HG02763 (cell line): ENCODE measurements around the gene ATCAY.
"Not testable (repeated sequence)": the region's sequence is repeated elsewhere in the genome, so short reads cannot be mapped to it uniquely, and the experiment has no call there.

Experiments
- ATAC-seq: cut with Tn5 transposase; IDR thresholded peaks from one replicate; pipeline ENCODE4 v1.9.1; 2021; ENCODE audit warnings: mild to moderate bottlenecking, moderate library complexity; ENCODE audit not compliant: unreplicated experiment

Gene ATCAY

DNA sequence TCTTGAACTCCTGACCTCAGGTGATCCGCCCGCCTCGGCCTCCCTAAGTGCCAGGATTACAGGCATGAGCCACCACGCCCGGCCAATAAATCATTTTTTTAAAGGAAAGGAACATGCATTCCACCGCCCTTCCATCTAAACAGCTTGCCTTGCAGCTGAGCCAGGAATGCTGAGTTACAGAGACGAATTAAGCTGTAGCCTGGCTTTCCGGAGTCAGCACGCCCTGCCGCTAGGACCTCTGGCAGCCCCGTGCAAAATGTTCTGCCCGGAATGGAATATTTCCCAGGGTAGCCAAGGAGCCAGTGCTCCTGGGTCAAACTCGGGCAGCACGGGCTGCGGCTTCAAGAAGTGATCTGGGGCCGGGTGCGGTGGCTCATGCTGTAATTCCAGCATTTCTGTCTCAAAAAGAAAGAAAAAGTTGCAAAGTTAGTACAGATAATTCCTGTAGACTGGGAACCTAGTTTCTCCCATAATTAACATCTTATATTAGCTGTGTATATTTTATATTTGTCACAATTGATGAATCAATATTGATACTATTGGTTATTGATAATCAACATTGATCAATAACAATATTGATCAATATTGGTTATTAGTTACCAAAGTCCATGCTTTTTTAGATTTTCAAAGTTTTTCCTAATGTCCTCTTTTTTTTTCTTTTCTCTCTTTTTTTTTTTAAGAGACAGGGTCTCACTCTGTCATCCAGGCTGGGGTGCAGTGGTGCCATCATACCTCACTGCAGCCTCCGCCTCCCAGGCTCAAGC lies 19.2 kb downstream of the ATCAY start:
- ATAC-seq = no peak

DNA sequence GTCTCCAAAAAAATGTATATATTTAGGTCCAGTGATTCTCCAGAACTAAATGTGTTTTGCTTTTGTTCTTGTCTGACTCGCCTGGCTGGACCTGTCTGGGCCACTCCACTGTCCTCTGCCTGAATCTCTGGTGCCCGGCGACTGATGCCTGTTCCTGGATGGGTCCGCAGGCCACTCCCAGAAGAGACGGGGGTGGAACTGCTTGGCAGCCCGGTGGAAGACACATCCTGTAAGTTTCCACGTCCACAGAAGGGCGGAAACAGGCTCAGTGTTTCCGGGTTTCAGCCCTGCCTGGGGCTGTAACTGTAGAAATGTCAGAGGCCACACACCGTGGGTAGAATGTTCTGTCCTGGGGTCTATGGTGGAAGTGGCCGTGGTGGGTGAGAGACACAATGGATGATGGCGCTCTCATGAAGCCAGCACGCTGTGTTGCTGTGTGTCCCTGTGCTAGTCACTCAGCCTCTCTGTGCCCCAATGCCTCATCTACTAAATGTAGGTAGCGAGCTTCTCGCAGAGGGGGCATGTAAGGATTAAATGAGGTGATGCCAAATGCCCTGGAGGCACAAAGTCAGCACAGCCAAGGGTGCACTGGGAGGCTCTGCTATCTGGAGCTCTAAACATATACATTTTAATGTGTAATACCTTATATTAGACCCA lies 22.0 kb downstream of the ATCAY start:
- no peak for ATAC-seq

DNA sequence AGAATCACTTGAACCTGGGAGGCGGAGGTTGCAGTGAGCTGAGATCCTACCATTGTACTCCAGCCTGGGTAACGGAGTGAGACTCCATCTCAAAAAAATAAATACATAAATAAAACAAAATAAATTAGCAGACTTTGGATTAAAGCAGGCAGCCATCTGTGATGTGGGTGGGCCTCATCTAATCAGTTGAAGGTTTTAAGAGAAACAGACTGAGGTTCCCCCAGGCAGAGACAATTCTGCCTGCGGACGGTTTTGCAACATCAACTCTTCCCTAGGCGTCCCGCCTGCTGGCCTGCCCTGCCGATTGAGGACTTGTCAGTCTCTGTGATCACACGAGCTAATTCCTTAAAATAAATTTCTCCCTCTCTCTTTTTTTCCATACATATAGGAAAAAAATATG lies 23.7 kb downstream of the ATCAY start:
- ATAC-seq = no peak

DNA sequence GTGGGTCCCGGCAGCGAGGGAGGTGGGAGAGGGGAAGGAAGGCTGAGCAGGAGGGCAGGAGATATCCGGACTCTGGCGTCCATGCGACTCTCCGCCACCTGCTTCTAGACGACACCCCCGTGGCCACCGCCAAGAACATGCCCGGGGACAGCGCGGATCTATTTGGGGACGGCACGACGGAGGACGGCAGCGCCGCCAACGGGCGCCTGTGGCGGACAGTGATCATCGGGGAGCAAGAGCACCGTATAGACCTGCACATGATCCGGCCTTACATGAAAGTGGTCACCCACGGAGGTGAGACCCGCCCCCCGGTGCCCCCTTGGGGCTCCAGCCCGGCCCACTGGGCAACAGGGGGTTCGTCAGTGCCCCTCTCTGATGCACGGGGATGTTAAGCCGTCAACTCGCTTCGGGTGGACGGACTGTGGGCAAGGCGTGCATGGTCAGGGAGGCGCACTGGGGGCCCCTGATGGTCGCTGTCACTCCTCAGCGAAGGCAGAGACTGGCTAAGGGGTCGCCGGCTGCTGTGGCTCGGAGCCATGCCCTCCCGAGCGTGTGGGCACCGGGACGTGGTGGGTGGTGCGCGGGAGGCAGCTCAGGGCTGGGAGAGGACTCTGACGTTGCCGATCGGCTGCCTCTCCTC lies 27.3 kb downstream of the ATCAY start:
- ATAC-seq = no peak

DNA sequence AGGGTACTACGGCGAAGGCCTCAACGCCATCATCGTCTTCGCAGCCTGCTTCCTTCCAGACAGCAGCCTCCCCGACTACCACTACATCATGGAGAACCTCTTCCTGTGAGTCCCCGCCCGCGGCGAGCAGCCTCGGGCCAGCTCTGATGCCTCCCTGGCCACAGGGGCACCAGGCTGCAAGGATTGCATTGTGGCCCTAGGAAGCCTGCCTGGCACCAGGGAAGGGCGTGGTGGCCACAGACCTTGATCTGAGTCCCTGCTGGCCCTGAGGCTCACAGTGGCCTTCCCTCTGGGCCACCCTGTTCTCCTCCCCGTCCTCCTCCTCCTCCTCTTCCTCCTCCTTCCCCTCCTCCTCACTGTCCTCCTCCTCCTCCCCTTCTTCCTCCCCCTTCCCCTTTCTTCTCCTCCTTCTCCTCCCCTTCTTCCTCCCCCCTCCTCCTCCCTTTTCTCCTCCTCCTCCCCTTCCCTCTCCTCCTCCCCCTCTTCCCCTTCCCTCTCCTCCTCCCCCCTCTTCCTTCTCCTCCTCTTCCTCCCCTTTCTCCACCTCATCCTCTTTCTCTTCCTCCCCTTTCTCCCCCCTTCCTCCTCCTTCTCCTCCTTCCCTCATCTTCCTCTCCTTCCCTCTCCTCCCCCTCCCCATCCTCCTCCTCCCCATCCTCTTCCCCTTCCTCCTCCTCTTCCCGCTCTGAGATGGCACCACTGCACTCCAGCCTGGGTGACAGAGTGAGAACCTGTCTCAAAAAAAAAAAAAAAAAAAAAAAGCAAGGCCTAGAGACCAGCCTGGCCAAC lies 28.0 kb downstream of the ATCAY start:
- no peak for ATAC-seq

DNA sequence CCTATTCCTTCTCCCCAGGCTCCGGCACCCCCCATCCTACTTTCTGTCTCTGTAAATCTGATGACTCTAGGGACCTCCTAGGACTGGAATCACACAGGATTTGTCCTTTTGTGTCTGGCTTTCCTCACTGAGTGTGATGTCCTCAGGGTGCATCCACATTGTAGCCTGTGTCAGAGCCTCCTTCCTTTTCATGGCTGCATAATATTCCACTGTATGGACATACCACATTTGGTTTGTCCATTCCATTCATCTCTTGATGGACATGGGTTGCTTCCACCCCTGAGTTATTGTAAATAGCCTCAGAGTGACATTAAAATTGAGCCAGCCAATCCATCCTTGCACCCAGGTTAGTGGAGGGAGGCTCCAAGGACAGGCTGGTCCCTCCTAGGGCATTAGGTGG lies 29.6 kb downstream of the ATCAY start:
- ATAC-seq = no peak

DNA sequence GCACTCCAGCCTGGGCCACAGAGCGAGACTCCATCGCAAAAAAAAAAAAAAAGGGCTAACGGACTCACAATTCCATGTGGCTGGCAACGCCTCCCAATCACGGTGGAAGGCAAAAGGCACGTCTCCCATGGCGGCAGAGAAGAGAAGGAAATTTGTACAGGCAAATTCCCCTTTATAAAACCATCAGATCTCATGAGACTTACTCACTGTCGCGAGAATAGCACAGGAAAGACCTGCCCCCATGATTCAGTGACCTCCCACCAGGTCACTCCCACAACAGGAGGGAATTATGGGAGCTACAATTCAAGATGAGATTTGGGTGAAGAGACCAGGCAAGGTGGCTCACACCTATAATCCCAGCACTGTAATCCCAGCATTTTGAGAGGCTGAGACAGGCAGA lies 33.7 kb downstream of the ATCAY start:
- no peak for ATAC-seq

DNA sequence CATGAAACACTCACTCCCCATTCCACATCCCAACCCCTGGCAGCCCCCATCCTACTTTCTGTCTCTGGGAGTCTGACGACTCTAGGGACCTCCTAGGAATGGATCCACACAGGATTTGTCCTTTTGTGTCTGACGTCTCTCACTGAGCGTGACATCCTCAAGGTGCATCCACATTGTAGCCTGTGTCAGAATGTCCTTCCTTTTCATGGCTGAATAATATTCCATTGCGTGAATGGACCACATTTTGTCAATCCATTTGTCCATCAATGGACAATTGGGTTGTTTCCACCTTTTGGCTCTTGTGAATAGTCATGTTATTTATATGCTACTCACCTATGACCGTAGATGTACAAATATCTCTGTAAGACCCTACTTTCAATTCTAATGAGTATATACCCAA lies 35.5 kb downstream of the ATCAY start:
- no peak for ATAC-seq

DNA sequence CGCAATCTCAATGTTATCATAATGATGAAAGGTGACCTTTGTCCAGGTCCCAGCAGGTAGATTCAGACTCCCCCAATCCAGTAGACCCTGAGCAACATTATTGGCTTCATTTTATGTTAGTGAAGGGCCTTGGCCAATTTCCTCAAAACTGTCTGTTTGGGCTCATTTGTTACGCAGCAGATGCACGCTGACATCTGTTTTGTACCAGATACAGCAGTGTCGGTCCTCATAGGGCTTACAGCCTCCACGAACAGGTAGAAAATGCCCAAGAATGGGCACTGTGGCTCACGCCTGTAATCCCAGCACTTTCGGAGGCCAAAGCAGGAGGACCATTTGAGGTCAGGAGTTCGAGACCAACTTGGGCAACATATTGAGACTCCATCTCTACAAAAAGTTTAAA lies 39.3 kb downstream of the ATCAY start:
- no peak for ATAC-seq

DNA sequence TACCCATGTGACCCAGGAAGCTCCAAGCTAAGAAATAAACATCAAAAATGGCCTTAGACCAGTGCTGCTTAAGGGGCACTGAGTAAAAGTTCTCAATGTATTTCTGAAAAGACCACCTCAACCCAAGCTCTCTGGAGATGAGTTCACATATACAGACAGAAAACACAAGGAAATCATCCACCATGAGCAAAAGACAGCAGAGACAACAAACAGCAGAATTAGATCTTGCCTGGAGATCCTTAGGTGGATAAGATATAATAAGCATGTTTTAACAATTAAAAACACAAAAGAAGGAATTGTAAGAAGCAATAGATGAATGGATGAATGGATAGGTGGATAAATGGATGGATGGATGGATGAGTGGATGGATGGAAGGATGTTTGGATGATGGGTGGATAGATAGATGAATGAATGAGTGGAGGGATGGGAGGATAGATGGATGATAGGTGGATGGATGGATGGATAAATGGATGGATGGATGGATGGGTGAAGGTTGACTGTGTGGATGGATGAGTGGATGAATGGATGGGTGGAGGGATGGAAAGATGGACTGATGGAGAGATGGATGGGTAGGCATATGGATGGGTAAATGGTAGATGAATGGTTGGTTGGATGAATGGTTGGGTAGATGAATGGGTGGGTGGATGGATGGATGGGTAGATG lies 42.7 kb downstream of the ATCAY start:
- ATAC-seq = no peak

DNA sequence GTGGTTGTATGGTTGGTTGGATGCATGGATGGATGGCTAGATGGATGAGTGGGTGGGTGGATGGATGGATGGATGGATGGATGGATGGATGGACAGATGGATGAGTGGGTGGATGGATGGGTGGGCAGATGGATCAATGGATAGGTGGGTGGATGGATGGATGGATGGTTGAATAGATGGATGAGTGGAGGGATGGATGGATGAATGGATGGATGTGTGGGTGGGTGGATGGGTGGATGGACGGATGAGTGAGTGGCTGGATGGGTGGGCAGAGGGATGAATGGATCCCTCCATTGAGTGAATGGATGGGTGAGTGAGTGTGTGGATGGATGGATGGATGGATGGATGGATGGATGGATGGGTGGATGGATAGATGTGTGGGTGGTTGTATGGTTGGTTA lies 43.4 kb downstream of the ATCAY start:
- no peak for ATAC-seq

DNA sequence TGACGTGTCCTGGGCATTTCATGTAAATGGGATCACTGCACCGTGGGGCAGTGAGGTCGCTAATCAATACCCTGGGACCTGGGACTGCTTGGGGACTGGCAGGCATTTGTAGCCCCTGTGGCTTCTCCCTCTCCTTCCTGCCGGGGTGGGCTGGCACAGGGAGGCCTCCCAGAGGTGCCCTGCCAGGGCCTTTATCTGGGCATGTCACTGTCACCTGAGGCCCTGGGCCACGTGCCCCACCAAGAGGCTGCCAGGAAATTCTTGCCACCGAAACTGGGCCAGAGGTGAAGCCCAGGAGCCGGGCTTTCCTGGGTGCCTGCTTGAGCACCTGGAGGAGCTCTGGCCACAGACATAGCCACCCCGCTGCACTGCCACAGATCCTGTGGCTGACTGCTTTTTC lies 50.6 kb downstream of the ATCAY start:
- ATAC-seq = no peak

DNA sequence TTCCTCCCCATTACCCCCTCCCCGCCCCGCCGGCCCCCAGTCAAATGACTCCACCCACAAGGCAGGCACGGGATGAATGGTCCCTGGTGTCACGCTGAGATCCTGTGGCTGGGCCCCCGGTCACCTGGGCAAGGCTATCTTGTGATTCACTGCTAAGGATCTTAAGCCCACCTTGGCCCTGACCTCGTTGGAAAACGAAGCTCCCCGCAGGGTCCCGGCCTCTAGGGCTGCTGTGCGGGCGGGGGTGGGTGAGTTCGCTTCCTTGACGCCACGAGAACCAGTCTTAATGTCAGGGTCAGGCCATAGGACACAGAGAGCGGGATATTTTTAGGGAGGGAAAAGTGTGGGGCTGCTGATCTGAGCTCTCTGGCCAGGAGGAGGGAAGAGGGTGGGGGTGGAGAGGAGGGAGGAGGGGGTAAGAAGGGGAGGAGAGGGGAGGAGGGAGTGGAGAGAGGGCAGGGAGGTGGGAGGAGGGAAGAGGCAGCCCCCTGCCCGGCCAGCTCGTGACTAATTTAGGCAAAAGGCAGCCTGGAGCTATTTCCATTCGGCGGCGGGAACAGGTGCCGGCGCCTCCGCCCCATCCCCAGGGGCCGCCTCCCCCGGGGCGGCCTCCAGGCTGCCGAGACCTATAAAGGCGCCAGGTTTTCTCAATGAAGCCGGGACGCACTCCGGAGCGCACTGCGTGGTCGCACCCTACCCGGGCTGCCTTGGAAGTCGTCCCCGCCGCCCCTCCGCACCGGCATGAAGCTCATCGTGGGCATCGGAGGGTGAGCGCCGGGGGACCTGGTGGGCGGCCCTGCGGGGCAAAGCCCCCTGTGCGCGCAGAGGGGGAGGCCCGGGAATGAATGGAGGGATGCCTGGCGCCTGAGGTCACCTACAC lies 52.7 kb downstream of the ATCAY start, which contains the start of gene NMRK2:
Gene NMRK2, plus strand, starts transcription at position 139 of the 880 bp plus-strand sequence. Its CDS starts 603 bp downstream, at position 742.
- ATAC-seq = no peak

DNA sequence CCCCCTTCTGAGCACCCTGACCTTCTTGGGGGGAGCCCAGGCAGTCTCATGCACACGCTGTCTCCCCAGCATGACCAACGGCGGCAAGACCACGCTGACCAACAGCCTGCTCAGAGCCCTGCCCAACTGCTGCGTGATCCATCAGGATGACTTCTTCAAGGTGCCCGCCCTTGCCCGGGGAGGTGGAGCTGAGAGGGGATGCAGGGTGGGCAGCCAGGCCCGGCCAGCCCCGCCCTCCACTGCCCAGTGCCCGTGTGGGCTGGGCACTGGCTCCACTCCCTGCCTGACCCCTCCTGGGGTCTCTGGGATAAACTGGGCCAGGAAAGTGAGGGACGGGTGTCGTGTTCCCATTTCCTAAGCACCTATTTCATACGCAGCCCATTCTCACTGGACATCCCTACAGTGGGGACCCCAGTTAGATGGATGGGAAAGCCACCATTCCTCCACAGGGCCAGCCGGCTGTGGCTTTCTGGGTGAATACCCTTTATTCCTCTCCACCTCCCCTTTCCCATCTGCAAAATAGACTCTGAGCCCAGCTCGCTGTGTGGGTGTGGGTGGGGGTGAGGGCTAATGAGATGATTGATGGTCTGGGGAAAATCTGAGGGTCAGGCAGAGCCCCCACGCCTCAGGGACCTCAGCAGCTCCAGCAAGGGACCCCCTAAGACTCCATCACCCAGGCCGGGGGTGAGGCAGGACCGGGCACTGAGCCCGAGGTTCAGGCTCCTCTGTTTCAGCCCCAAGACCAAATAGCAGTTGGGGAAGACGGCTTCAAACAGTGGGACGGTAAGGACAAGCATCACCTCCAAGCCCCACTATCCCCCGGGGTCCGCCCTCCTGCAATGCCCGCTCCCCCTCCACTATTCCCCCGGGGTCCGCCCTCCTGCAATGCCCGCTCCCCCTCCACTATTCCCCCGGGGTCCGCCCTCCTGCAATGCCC lies 56.3 kb downstream of the ATCAY start:
- ATAC-seq = no peak

DNA sequence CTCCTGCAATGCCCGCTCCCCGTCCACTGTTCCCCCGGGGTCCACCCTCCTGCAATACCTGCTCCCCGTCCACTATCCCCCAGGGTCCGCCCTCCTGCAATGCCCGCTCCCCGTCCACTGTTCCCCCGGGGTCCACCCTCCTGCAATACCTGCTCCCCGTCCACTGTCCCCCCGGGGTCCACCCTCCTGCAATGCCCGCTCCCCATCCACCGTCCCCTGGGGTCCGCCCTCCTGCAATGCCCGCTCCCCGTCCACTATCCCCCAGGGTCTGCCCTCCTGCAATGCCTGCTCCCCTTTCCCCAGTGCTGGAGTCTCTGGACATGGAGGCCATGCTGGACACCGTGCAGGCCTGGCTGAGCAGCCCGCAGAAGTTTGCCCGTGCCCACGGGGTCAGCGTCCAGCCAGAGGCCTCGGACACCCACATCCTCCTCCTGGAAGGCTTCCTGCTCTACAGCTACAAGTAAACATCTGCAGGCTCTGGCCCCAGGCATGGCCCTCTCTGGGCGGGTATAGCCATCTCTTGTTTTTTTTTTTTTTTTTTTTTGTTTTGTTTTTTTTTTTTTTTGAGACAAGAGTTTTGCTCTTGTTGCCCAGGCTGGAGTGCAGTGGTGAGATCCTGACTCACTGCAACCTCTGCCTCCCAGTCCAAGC lies 57.9 kb downstream of the ATCAY start:
- ATAC-seq = not testable (repeated sequence)

DNA sequence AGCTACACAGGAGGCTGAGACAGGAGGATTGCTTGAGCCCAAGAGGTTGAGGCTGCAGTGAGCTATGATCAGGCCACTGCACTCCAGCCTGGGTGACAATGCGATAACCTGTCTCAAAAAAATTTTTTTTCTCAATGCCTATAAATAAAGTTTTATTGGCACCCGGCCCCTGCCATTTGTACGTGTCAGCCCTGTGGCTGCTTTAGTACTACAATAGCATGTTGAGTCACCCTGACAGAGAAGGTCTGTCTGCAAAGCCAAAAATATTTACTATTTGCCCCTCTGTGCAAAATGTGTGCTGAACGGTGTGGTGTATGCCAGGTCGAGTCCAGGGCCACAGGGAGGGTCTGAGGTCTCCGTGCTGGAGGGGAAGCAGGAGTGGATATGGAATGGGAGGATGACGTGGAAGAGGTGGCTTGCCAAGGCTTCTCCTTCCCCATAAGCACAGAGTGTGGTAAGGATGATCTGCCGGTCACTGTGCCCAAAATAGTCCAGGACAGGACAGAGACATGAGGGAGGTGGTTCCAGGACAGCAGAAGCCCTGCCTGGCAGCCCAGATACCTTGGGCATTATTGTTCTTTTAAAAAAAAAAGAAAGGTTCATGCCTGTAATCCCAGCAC lies 62.4 kb downstream of the ATCAY start:
- ATAC-seq = no peak

DNA sequence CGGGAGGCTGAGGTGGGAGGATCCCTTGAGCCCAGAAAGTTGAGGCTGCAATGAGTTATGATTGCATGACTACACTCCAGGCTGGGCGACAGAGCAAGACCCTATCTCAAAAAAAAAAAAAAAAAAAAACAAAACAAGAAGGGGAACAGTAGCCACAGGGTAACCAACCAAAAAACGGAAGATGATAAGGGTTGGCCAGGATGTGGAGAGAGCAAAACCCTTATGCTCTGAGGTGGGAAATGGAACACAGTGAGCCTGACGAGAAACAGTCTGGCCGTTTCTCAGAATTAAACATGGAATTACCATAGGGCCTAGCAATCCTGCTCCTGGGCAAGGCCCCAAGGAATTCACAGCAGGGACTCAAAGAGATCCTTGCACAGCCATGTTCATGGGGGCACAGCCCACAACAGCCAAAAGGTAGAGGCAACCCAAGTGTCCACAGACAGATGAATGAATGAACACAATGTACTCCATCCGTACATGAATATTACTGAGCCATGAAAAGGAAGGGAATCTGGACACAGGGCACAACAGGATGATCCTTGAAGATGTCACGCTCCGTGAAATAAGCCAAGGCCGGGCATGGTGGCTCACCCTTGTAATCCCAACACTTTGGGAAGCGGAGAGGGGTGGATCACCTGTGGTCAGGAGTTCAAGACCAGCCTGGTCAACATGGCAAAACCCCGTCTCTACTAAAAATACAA lies 63.7 kb downstream of the ATCAY start:
- ATAC-seq = no peak
